Liver (tissue), 9 donors: ENCODE results near the gene CASTOR1. TPM values are rescaled to one million over a fixed set of nuclear protein-coding genes. Genes with fewer than 3 reads are reported as not detected.

Source experiments
- DNase-seq: peaks from one replicate; pipeline ENCODE4 v3.0.0-alpha.2; 2017; ENCODE audit warnings: low spot score
- H3K27ac ChIP-seq, 2 donors: one replicate each; pipeline ENCODE4 v1.7.0; 2013; ENCODE audit warnings: inconsistent platforms in 2 of 2, low read length in 2 of 2, control low read depth in 1 of 2, low read depth in 1 of 2, mild to moderate bottlenecking in 1 of 2
- H3K27me3 ChIP-seq, 4 donors: one replicate each; pipeline versions ENCODE4 v1.6.1 to v1.7.0; 2013; ENCODE audit warnings: low read length in 3 of 4, inconsistent platforms in 1 of 4, mild to moderate bottlenecking in 1 of 4, moderate library complexity in 1 of 4; ENCODE audit not compliant: control insufficient read depth in 4 of 4, insufficient read depth in 4 of 4
- H3K36me3 ChIP-seq, 4 donors: one replicate each; pipeline versions ENCODE4 v1.6.1 to v1.7.0; 2013; ENCODE audit warnings: low read length in 3 of 4, mild to moderate bottlenecking in 3 of 4, low read depth in 1 of 4, moderate library complexity in 1 of 4; ENCODE audit not compliant: control insufficient read depth in 4 of 4, insufficient read depth in 3 of 4
- H3K4me1 ChIP-seq, 4 donors: one replicate each; pipeline versions ENCODE4 v1.6.1 to v1.7.0; 2013; ENCODE audit warnings: low read length in 3 of 4, mild to moderate bottlenecking in 3 of 4, moderate library complexity in 1 of 4; ENCODE audit not compliant: control insufficient read depth in 4 of 4, insufficient read depth in 4 of 4
- H3K4me3 ChIP-seq, 3 donors: one replicate each; pipeline versions ENCODE4 v1.6.1 to v1.7.0; 2013; ENCODE audit warnings: low read length in 3 of 3, control low read depth in 1 of 3, low read depth in 1 of 3, mild to moderate bottlenecking in 1 of 3
- H3K9ac ChIP-seq, 2 donors: one replicate each; pipeline ENCODE4 v1.7.0; 2013; ENCODE audit warnings: low read length in 2 of 2, mild to moderate bottlenecking in 2 of 2, moderate library complexity in 2 of 2, control low read depth in 1 of 2, low read depth in 1 of 2
- H3K9me3 ChIP-seq, 4 donors: one replicate each; pipeline versions ENCODE4 v1.6.1 to v1.7.0; 2013; ENCODE audit warnings: low read length in 3 of 4; ENCODE audit not compliant: control insufficient read depth in 4 of 4
- ATF3 ChIP-seq: IDR thresholded peaks from 2 replicates; pipeline ENCODE4 v1.6.1; 2016; ENCODE audit warnings: antibody characterized with exemption
- CTCF ChIP-seq: fragments of 150-350 bp; IDR thresholded peaks from 2 replicates; pipeline ENCODE4 v1.5.1; 2017; ENCODE audit warnings: improper control_type of control experiment, low read depth, low read length; ENCODE audit not compliant: missing input control
- EGR1 ChIP-seq, 2 donors: IDR thresholded peaks; 2 replicates each; pipeline ENCODE4 v1.6.1; 2016 to 2018; ENCODE audit warnings: antibody characterized with exemption in 2 of 2, low read depth in 2 of 2
- JUND ChIP-seq, 2 donors: IDR thresholded peaks; 2 replicates each; pipeline ENCODE4 v1.6.1; 2016; ENCODE audit warnings: antibody characterized with exemption in 2 of 2
- MAX ChIP-seq: IDR thresholded peaks from 2 replicates; pipeline ENCODE4 v1.6.1; 2016; ENCODE audit warnings: antibody characterized with exemption
- NR2F2 ChIP-seq: IDR thresholded peaks from 2 replicates; pipeline ENCODE4 v1.6.1; 2016; ENCODE audit warnings: antibody characterized with exemption
- RAD21 ChIP-seq, 2 donors: IDR thresholded peaks; 2 replicates each; pipeline ENCODE4 v1.6.1; 2016; ENCODE audit warnings: antibody characterized with exemption in 2 of 2, mild to moderate bottlenecking in 2 of 2
- REST ChIP-seq: IDR thresholded peaks from 2 replicates; pipeline ENCODE4 v1.6.1; 2016; ENCODE audit warnings: antibody characterized with exemption, mild to moderate bottlenecking
- RXRA ChIP-seq, 2 donors: IDR thresholded peaks; 2 replicates each; pipeline ENCODE4 v1.6.1; 2017 to 2018; ENCODE audit warnings: antibody characterized with exemption in 2 of 2, mild to moderate bottlenecking in 1 of 2
- SP1 ChIP-seq: IDR thresholded peaks from 2 replicates; pipeline ENCODE4 v1.6.1; 2018; ENCODE audit warnings: antibody characterized with exemption, mild to moderate bottlenecking
- TAF1 ChIP-seq: conservative IDR thresholded peaks from 2 replicates; pipeline ENCODE4 v1.6.1; 2016; ENCODE audit warnings: antibody characterized with exemption, mild to moderate bottlenecking
- YY1 ChIP-seq: IDR thresholded peaks from 2 replicates; pipeline ENCODE4 v1.6.1; 2016; ENCODE audit warnings: antibody characterized with exemption, mild to moderate bottlenecking
- ZBTB33 ChIP-seq: IDR thresholded peaks from 2 replicates; pipeline ENCODE4 v1.6.1; 2016; ENCODE audit warnings: antibody characterized with exemption
- whole genome bisulfite sequencing: extraction: QIAGEN DNeasy Blood & Tissue Kit; methylation state at CpG from one replicate; pipeline ENCODE4 v1.1.7; 2013; 5-methylcytosine and 5-hydroxymethylcytosine counted together
- polyA plus RNA-seq, 2 donors: library from polyadenylated mRNA; stranded (reverse) in 1 of 2; unstranded in 1 of 2; fragments of 200-250 nt in 1 of 2; fragments of >200 nt in 1 of 2; fragmentation: Nextera tagmentation in 1 of 2; extraction: Ambion mirVana in 1 of 2; gene quantifications; one replicate each; pipeline versions ENCODE4 v1.2.1 to v1.2.3, GENCODE V29; 2013 to 2015
- total RNA-seq, 2 donors: library from RNA; depleted of rRNA; stranded (reverse); fragments of >200 nt; gene quantifications; one replicate each; pipeline ENCODE4 v1.2.3, GENCODE V29; 2014
- donor health status: healthy.
- donor health status: healthy.
- donor health status: healthy.
- donor health status: healthy.
- donor health status: healthy.

CASTOR1 gene
- total and polyA plus RNA-seq, 4 donors, result 1.8 to 5.4 (median 2.4) TPM

GRCh38 chr22:30332994-30333706 is 43.8 kb upstream of the CASTOR1 start:
- Histone ChIP-seq H3K27ac (no peak overlapping the region), H3K9ac (no peak overlapping the region)
- DNase-seq, result no peak

GRCh38 chr22:30332551-30332950 is 43.2 kb upstream of the CASTOR1 start:
- WGBS, result 89% methylated on average over 5 of the region's 5 CpGs
- TF ChIP-seq YY1 (no peak), TAF1 (no peak), MAX (no peak), JUND (IDR thresholded peaks at IDR 0.05) (no peak), REST (no peak), RXRA (IDR thresholded peaks at IDR 0.05) (no peak), ZBTB33 (no peak), CTCF (no peak), RAD21 (IDR thresholded peaks at IDR 0.05) (no peak), SP1 (no peak), NR2F2 (no peak), ATF3 (no peak), EGR1 (IDR thresholded peaks at IDR 0.05; ENCODE audit: low read depth in 2 of 2) (no peak)
- H3K9me3 ChIP-seq, result no peaks in the 10 kb centered on the region
- H3K4me1 ChIP-seq, result peaks cover 0 to 11% (median 8%) of the 10 kb centered on the region in 4 donors
- H3K9ac ChIP-seq, result no peak overlapping the region
- H3K27ac ChIP-seq, result no peak overlapping the region
- no peak overlapping the region for H3K4me3 ChIP-seq
- no peak for DNase-seq
- peaks cover 24 to 56% (median 43%) of the 10 kb centered on the region in 4 donors for H3K36me3 ChIP-seq
- H3K27me3 ChIP-seq, result no peaks in the 10 kb centered on the region

More at GRCh38 chr22:30332994-30333706, 43.8 kb upstream of the CASTOR1 start:
- 93% methylated on average over 2 of the region's 2 CpGs for whole genome bisulfite sequencing
- no peak for TF ChIP-seq MAX
- TF ChIP-seq RAD21 (IDR thresholded peaks at IDR 0.05), result no peak
- TF ChIP-seq NR2F2, result no peak
- TF ChIP-seq TAF1, result no peak
- TF ChIP-seq ATF3, result no peak
- no peaks in the 10 kb centered on the region for H3K27me3 ChIP-seq
- H3K9me3 ChIP-seq, result no peaks in the 10 kb centered on the region
- no peak overlapping the region for H3K4me3 ChIP-seq
- peaks cover 28 to 60% (median 45%) of the 10 kb centered on the region in 4 donors for H3K36me3 ChIP-seq
- peaks cover 0 to 6% (median 4%) of the 10 kb centered on the region in 4 donors for H3K4me1 ChIP-seq
